NCI-H774 (cell line): ENCODE measurements around the gene RPS6KC1.
"Not testable (repeated sequence)": the region's sequence is repeated elsewhere in the genome, so short reads cannot be mapped to it uniquely, and the experiment has no call there.

Experiments used
- DNase-seq: peaks from one replicate; lab custom pipeline; 2025; lab: John Stamatoyannopoulos, UW

Gene RPS6KC1

DNA sequence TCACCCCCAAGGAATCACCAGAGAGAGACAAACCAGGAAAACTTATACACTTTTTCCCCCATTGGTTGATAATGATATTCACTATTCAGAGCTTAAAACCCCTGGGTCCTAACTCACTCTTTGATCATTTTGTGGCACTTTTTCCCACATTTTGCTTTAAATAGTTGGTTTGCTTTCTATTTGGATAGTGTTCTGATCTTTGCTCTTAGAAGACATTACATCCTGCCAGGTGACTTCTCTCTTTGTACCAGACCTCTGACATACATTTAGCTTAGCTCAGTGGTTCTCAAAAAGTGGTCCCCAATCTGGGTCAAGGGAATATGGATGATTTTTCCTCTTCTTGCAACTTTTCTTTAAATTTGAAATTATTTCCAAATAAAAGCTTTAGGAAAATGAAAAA lies 228.4 kb downstream of the RPS6KC1 start:
- no peak for DNase-seq

DNA sequence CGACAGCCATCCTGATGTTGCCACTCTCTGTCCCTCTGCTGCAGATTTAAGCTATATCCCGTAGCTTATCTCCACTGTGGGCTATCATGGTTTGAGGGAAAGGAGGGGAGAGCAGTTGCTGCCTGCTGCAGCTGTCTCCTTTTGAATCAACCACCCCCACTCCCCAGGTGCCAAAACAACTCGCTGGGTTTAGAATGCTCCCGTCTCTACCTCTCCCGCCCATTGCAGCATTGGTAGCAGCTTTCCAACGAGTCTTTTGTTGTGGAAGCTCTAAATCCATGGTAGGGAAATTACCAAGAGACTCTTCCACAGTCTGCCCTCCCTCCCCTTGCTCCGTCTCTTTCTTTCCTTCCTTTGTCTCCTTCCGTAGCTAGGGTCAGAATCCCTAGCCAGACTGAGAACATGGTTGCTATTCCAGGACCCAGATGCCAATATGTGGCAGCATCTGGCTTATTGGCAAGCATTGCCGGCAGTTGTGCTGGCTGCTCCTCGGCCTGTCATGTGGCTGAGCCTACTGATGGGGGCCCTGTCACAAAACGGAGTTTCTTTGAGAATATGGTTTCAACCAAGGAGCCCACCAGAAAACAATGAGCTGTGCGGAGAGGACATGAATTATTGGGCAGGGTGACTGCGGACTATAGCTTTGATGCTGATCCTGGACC lies 230.7 kb downstream of the RPS6KC1 start:
- no peak for DNase-seq

DNA sequence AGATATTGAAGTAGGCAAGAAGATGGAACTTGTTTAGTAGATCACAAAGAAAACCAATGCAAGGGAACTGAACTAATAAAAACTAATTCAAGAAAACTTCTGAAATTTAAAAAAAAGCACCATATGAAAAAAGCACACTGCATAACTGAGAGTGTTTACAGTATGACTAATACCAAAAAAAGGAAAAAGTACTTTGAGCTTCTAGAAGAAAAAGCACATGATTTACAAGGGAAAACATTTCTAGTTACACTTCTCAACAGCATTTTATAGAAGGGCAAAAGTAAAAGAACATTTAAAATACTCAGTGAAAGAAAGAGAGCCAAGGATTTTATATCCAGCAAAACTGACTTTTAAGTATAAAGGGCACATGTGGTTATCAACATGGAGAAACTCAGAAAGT lies 233.6 kb downstream of the RPS6KC1 start:
- no peak for DNase-seq

- DNase-seq = no peak
Measured at GRCh38 chr1:213286235-213286634, 235.2 kb downstream of the RPS6KC1 start.

- no peak for DNase-seq
Measured at GRCh38 chr1:213287987-213288386, 236.9 kb downstream of the RPS6KC1 start.

GRCh38 chr1:213291526-213291925 lies 240.5 kb downstream of the RPS6KC1 start:
- DNase-seq = no peak

- DNase-seq = no peak
Measured at GRCh38 chr1:213292614-213293013, 241.6 kb downstream of the RPS6KC1 start.

DNA sequence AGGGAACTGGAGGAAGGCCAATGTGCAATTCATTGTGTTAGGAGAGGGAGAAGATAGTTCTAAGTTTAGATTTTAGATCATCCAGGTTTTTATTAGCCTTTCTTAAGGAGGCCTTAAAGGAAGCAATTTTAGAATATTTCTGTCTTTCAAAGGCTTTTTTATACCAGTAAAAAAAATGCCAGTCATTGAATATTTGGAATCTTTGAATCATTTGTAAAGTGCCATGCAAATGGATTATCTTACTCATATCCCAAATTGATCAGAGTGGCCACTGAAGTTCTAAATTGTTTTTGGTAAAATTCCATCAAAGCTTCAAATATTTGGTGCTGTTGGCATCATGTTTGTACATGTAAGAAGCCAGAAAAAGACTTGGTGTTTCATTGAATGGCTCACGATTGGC lies 244.8 kb downstream of the RPS6KC1 start:
- no peak for DNase-seq

GRCh38 chr1:213296558-213296957 lies 245.5 kb downstream of the RPS6KC1 start:
- DNase-seq = no peak

GRCh38 chr1:213297021-213297420 lies 246.0 kb downstream of the RPS6KC1 start:
- no peak for DNase-seq

GRCh38 chr1:213300433-213300832 lies 249.4 kb downstream of the RPS6KC1 start:
- DNase-seq = no peak

DNA sequence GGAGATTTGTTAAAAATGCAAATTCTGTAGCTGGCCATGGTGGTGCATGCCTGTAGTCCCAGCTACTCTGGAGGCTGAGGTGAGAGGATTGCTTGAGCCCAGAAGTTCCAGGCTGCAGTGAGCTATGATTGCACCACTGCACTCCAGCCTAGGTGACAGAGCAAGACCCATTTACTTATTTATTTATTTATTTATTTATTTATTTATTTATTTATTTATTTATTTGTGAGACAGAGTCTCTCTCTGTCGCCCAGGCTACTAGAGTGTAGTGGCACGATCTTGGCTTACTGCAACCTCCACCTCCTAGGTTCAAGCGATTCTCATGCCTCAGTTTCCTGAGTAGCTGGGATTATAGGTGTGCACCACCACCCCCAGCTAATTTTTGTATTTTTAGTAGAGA lies 250.5 kb downstream of the RPS6KC1 start:
- not testable (repeated sequence) for DNase-seq

- DNase-seq = no peak
Measured at GRCh38 chr1:213303286-213303685, 252.2 kb downstream of the RPS6KC1 start.

- DNase-seq = no peak
Measured at GRCh38 chr1:213315571-213315970, 264.5 kb downstream of the RPS6KC1 start.

GRCh38 chr1:213318458-213318857 lies 267.4 kb downstream of the RPS6KC1 start:
- DNase-seq = not testable (repeated sequence)

DNA sequence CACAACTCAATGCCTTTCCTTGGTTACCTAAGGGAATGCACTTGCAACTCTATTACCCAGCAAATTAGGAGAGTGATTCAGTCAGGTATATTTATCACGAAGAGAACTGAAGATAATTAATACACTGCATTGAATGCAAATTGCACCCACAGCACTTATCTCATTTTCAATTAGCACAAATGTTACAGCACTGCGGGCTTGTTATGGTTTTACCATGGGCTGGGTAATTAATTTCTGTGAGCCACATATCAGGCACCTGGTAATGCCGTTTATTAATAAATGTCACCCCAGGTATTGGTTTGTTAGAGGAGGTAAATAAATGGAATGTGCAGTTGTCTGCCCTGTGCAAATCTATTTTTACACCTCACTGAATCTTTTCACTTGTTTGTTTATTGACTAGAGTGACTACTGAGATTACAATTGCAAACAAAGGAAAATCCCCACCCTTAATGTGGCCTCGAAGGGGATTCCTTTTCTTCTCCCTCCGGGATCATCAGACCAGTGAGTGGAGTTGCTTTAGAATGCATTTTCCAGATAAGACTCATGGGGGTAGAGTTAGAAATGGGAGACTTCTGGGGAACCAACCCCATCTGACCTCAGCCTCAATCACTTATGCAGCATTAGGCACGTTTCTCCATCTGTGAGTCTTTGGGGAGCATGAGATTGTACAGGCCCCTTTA lies 269.3 kb downstream of the RPS6KC1 start:
- no peak for DNase-seq
